Activated CD8-positive, alpha-beta T cell treated with anti-CD3 and anti-CD28 coated beads for 36 hours (primary cell): Measurements from ENCODE around the gene MBD3L2. TPM values are rescaled to one million over a fixed set of nuclear protein-coding genes. Genes with fewer than 3 reads are reported as not detected.

Experiments
- ATAC-seq: fragments of 200-7000 bp; cut with Tn5 transposase; one replicate; pipeline ENCODE4 v1.10.0; 2021; ENCODE audit warnings: mild to moderate bottlenecking, moderate library complexity
- CTCF ChIA-PET: fragments of 350-600 bp; sonication (Branson Sonifier 250); formaldehyde crosslinking; loops from one replicate; lab custom pipeline; 2021; ENCODE audit warnings: antibody characterized with exemption; lab: Charles Lee
- POLR2A ChIA-PET: fragments of 350-600 bp; sonication (Branson Sonifier 250); formaldehyde crosslinking; loops from one replicate; lab custom pipeline; 2021; ENCODE audit warnings: antibody characterized with exemption; lab: Charles Lee
- DNase-seq: peaks from one replicate; pipeline ENCODE4 v3.0.0-alpha.2; 2020
- H3K27ac Mint-ChIP-seq: one replicate; pipeline ENCODE4 v1.8.0; 2021; ENCODE audit warnings: mild to moderate bottlenecking, mixed read lengths
- H3K27me3 Mint-ChIP-seq: one replicate; pipeline ENCODE4 v1.8.0; 2021; ENCODE audit warnings: mixed read lengths
- H3K36me3 Mint-ChIP-seq: one replicate; pipeline ENCODE4 v1.8.0; 2021; ENCODE audit warnings: low read depth, mixed read lengths
- H3K4me1 Mint-ChIP-seq: one replicate; pipeline ENCODE4 v1.8.0; 2021; ENCODE audit warnings: low read depth, mixed read lengths
- H3K4me3 Mint-ChIP-seq: one replicate; pipeline ENCODE4 v1.8.0; 2021; ENCODE audit warnings: mild to moderate bottlenecking, moderate library complexity, mixed read lengths
- H3K9me3 Mint-ChIP-seq: one replicate; pipeline ENCODE4 v1.8.0; 2021; ENCODE audit warnings: mixed read lengths
- CTCF ChIP-seq: fragments of 200-600 bp; IDR thresholded peaks from one replicate; pipeline ENCODE4 v1.8.0; 2022; ENCODE audit warnings: antibody characterized with exemption, mild to moderate bottlenecking
- intact Hi-C: fragments of 100-400 bp; cut with micrococcal nuclease; formaldehyde crosslinking; loops from one replicate; pipeline ENCODE4 v1.10.0; 2022
- total RNA-seq, 2 experiments: library from RNA; stranded (reverse); gene quantifications; one replicate each; pipeline ENCODE4 v1.2.3, GENCODE V29; 2021

The MBD3L2 gene
- total RNA-seq, 2 experiments from 2014 or later: not detected

- intact Hi-C loops: no loop called here
- POLR2A ChIA-PET: interaction anchor here (1.0 to 1.1 kb wide), 3 partner anchors 23 to 250 kb away, joined by 3 to 5 read pairs (median 3); partner anchors contain the start of genes ARHGEF18 and ZNF557
- peak; percentile 90 for DNase-seq
- H3K9me3 Mint-ChIP-seq: peaks cover 29% of the 10 kb centered on the region
- peaks cover 15% of the 10 kb centered on the region for H3K36me3 Mint-ChIP-seq
- peak overlapping the region; percentile 84 for H3K27ac Mint-ChIP-seq
- H3K4me3 Mint-ChIP-seq: peak overlapping the region; percentile 87
- ATAC-seq: peak; percentile 93
- no peaks in the 10 kb centered on the region for H3K27me3 Mint-ChIP-seq
- TF ChIP-seq CTCF: no peak
- H3K4me1 Mint-ChIP-seq: peaks cover 16% of the 10 kb centered on the region
- CTCF ChIA-PET: interaction anchor here (0.7 to 5.4 kb wide), 13 partner anchors 30 to 872 kb away, joined by 3 to 57 read pairs (median 4); partner anchors contain the start of gene ARHGEF18
Observed at GRCh38 chr19:7098701-7099596, 49.8 kb downstream of the MBD3L2 start.

- H3K27me3 Mint-ChIP-seq: no peaks in the 10 kb centered on the region
- no peak for TF ChIP-seq CTCF
- H3K4me1 Mint-ChIP-seq: peaks cover 16% of the 10 kb centered on the region
- DNase-seq (no peak), ATAC-seq (no peak)
- H3K4me3 Mint-ChIP-seq: peak overlapping the region; percentile 87
- H3K36me3 Mint-ChIP-seq: peaks cover 14% of the 10 kb centered on the region
- H3K9me3 Mint-ChIP-seq: peaks cover 28% of the 10 kb centered on the region
- H3K27ac Mint-ChIP-seq: peak overlapping the region; percentile 84
- ChIA-PET CTCF (interaction anchor here (0.7 to 5.4 kb wide), 13 partner anchors 31 to 871 kb away, joined by 3 to 57 read pairs (median 4); partner anchors contain the start of gene ARHGEF18), POLR2A (interaction anchor here (1.0 to 1.1 kb wide), 3 partner anchors 23 to 249 kb away, joined by 3 to 5 read pairs (median 3); partner anchors contain the start of genes ARHGEF18 and ZNF557)
- intact Hi-C loops: no loop called here
Observed at GRCh38 chr19:7099597-7099921, 50.4 kb downstream of the MBD3L2 start.

Other genes starting within 250 kb of the MBD3L2 start
- 1 to 10 TPM; 1.2 to 1.6 TPM for gene ADGRE1, start 161.7 kb upstream of the MBD3L2 start, total RNA-seq
- gene MBD3L2B, start 27.9 kb upstream of the MBD3L2 start, total RNA-seq: not detected
- not detected for gene MBD3L5, start 18.7 kb upstream of the MBD3L2 start, total RNA-seq
- not detected for gene MBD3L4, start 9.1 kb upstream of the MBD3L2 start, total RNA-seq
- not detected for gene MBD3L3, start 9.4 kb downstream of the MBD3L2 start, total RNA-seq
- gene ZNF557, start 20.4 kb downstream of the MBD3L2 start, total RNA-seq: 1 to 10 TPM; 6.2 to 7.7 TPM
- 1 to 10 TPM in 1 of 2 experiments, under 1 TPM in 1; 0.87 to 1.0 TPM for gene INSR, start 245.1 kb downstream of the MBD3L2 start, total RNA-seq